Memory B cell (primary cell): ENCODE data around the gene EME1.
"Not testable (repeated sequence)": the region's sequence is repeated elsewhere in the genome, so short reads cannot be mapped to it uniquely, and the experiment has no call there.

Experiments
- ATAC-seq: fragments of 150-1000 bp; cut with Tn5 transposase; 2 replicates; pipeline ENCODE4 v1.10.0; 2021; ENCODE audit warnings: low read depth, mild to moderate bottlenecking, moderate library complexity
- DNase-seq, 2 donors: peaks; one replicate each; pipeline ENCODE4 v3.0.0; 2022; ENCODE audit warnings: low spot score in 2 of 2
- H3K27ac Mint-ChIP-seq: one replicate; pipeline ENCODE4 v1.8.0; 2022; ENCODE audit warnings: mild to moderate bottlenecking, moderate library complexity, mixed read lengths
- H3K27me3 Mint-ChIP-seq: one replicate; pipeline ENCODE4 v1.8.0; 2022; ENCODE audit warnings: mixed read lengths
- H3K36me3 Mint-ChIP-seq: one replicate; pipeline ENCODE4 v1.8.0; 2022; ENCODE audit warnings: mild to moderate bottlenecking, mixed read lengths
- H3K4me1 Mint-ChIP-seq: one replicate; pipeline ENCODE4 v1.8.0; 2022; ENCODE audit warnings: mixed read lengths
- H3K4me3 Mint-ChIP-seq: one replicate; pipeline ENCODE4 v1.8.0; 2022; ENCODE audit warnings: mild to moderate bottlenecking, moderate library complexity, mixed read lengths
- H3K9me3 Mint-ChIP-seq: one replicate; pipeline ENCODE4 v1.8.0; 2022; ENCODE audit warnings: mixed read lengths

EME1 gene

GRCh38 chr17:50372758-50373556, at the start of gene EME1, which contains the start of gene MRPL27:
Gene EME1 (plus strand): TSS chr17:50373229. CDS start chr17:50375209, 1,980 bp downstream.
Gene MRPL27 (minus strand): TSS chr17:50373184. CDS start chr17:50373170, 14 bp downstream.
- ATAC-seq (peak; percentile 95), DNase-seq (peak; percentile 88 to 93)
- Mint-ChIP-seq H3K27me3 (no peaks in the 10 kb centered on the region), H3K27ac (peak within 1 kb of the TSS; percentile 98), H3K4me3 (peak within 1 kb of the TSS; percentile 99), H3K9me3 (no peaks in the 10 kb centered on the region), H3K36me3 (peaks cover 10% of the 10 kb centered on the region), H3K4me1 (peaks cover 15% of the 10 kb centered on the region)

DNA sequence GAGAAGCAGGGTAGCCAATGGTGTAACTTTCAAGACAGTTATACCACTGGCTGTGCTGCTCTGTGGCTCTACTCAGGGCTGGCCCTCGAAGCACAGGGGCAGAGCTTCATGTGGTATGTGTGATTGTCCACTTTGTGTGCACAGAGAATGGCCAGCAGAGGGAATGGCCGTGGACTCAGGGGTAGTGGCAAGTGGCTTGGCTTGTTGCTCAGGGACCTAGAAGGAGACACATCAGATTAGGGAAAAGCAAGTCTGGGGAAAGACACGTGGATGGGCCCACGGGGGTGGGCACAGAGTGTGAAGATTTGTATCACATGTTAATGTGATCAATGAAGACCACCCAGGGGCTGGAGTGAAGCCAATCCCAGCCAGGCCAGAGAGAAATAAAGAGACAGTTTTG, 47.1 kb upstream of the EME1 start:
- H3K4me3 Mint-ChIP-seq = no peak overlapping the region
- peaks cover 8% of the 10 kb centered on the region for H3K27me3 Mint-ChIP-seq
- ATAC-seq (no peak), DNase-seq (no peak)
- H3K4me1 Mint-ChIP-seq = peaks cover 5% of the 10 kb centered on the region
- H3K36me3 Mint-ChIP-seq = no peaks in the 10 kb centered on the region
- H3K9me3 Mint-ChIP-seq = no peaks in the 10 kb centered on the region
- H3K27ac Mint-ChIP-seq = no peak overlapping the region

- H3K36me3 Mint-ChIP-seq = no peaks in the 10 kb centered on the region
- H3K4me3 Mint-ChIP-seq = no peak overlapping the region
- peaks cover 8% of the 10 kb centered on the region for H3K27me3 Mint-ChIP-seq
- H3K9me3 Mint-ChIP-seq = no peaks in the 10 kb centered on the region
- no peak overlapping the region for H3K27ac Mint-ChIP-seq
- peaks cover 5% of the 10 kb centered on the region for H3K4me1 Mint-ChIP-seq
- DNase-seq (no peak), ATAC-seq (no peak)
Measured at GRCh38 chr17:50326831-50327364, 46.1 kb upstream of the EME1 start.

DNA sequence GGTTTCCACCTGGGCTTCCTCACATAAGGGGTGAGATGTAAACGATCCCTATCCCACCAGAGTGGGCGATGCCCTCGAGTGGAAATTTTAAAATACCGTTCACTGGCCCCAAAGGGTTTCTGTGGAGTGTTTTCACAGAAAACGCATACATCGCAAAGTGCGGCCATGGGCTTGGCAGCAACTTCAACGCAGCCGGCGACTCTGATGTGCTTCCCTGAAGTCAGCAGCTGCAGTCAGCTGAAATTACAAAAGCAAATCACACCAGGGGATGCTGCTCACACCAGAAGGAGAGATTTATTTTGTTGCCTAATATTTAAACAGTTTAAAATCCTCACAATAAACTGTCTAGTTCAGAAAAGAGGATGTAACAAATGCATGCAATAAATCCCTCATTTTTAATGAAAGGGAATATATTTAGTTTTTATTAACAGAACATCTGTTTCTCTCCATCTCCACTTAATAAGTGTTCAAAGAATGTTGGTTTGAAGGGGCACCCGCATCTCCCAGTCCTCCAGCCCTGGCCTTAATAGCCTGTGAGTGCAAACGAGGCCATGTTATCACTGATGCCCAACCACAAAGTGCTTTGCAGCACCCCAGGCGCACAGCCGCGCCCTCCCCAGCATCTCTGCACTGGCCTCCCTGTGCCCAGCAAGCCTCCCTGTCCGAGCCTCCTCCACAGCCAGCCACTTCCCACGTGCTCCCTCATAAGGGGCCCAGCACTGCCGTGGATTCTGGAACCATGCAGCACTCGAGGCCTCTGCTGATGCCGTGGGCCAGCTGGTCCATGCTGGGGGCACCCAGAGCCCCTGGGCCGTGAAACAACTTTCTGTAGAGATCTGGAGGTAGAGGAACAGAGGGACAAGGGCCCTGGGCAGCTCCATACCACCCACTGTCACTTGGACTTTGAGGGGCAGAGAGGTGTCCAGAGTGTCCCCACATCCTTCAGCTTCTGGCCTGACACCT, 44.4 kb upstream of the EME1 start:
- no peak overlapping the region for H3K4me3 Mint-ChIP-seq
- H3K9me3 Mint-ChIP-seq = no peaks in the 10 kb centered on the region
- H3K27me3 Mint-ChIP-seq = peaks cover 12% of the 10 kb centered on the region
- H3K27ac Mint-ChIP-seq = no peak overlapping the region
- no peaks in the 10 kb centered on the region for H3K36me3 Mint-ChIP-seq
- ATAC-seq (no peak), DNase-seq (no peak)
- H3K4me1 Mint-ChIP-seq = peaks cover 5% of the 10 kb centered on the region

- H3K36me3 Mint-ChIP-seq = no peaks in the 10 kb centered on the region
- H3K27ac Mint-ChIP-seq = no peak overlapping the region
- peaks cover 12% of the 10 kb centered on the region for H3K27me3 Mint-ChIP-seq
- no peak overlapping the region for H3K4me3 Mint-ChIP-seq
- no peaks in the 10 kb centered on the region for H3K9me3 Mint-ChIP-seq
- no peak for DNase-seq
- H3K4me1 Mint-ChIP-seq = peaks cover 5% of the 10 kb centered on the region
- ATAC-seq = no peak
Measured at GRCh38 chr17:50329716-50330115, 43.3 kb upstream of the EME1 start.

GRCh38 chr17:50330151-50330775, 42.8 kb upstream of the EME1 start:
- ATAC-seq (no peak), DNase-seq (no peak)
- peaks cover 5% of the 10 kb centered on the region for H3K4me1 Mint-ChIP-seq
- no peaks in the 10 kb centered on the region for H3K36me3 Mint-ChIP-seq
- no peak overlapping the region for H3K27ac Mint-ChIP-seq
- H3K9me3 Mint-ChIP-seq = no peaks in the 10 kb centered on the region
- no peak overlapping the region for H3K4me3 Mint-ChIP-seq
- H3K27me3 Mint-ChIP-seq = peaks cover 12% of the 10 kb centered on the region

GRCh38 chr17:50331085-50331791, 41.8 kb upstream of the EME1 start:
- H3K4me3 Mint-ChIP-seq = no peak overlapping the region
- peaks cover 5% of the 10 kb centered on the region for H3K4me1 Mint-ChIP-seq
- H3K36me3 Mint-ChIP-seq = no peaks in the 10 kb centered on the region
- no peak for DNase-seq
- no peak for ATAC-seq
- no peak overlapping the region for H3K27ac Mint-ChIP-seq
- peaks cover 12% of the 10 kb centered on the region for H3K27me3 Mint-ChIP-seq
- no peaks in the 10 kb centered on the region for H3K9me3 Mint-ChIP-seq

DNA sequence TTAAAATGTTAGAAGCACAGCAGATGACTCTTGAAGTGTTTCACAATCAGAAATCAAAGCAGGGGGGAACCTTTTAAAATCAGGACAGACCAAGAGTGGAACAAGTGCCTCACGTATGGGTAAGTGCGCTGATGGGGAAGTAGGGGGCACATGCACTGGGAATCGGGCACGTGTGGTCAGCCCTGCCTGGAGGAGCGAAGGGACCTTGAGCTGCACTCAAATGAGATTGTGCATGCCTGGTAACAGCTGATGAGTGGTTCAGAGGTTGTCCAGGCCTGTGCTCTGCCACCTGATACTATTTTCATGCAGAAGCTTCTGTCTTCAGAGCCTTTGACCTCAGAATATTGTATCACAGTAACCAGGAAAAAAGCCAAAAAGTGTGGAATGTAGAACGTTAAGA, 40.8 kb upstream of the EME1 start:
- no peak overlapping the region for H3K27ac Mint-ChIP-seq
- DNase-seq = no peak
- H3K9me3 Mint-ChIP-seq = no peaks in the 10 kb centered on the region
- no peaks in the 10 kb centered on the region for H3K36me3 Mint-ChIP-seq
- ATAC-seq = no peak
- no peaks in the 10 kb centered on the region for H3K4me1 Mint-ChIP-seq
- H3K4me3 Mint-ChIP-seq = no peak overlapping the region
- H3K27me3 Mint-ChIP-seq = peaks cover 14% of the 10 kb centered on the region

DNA sequence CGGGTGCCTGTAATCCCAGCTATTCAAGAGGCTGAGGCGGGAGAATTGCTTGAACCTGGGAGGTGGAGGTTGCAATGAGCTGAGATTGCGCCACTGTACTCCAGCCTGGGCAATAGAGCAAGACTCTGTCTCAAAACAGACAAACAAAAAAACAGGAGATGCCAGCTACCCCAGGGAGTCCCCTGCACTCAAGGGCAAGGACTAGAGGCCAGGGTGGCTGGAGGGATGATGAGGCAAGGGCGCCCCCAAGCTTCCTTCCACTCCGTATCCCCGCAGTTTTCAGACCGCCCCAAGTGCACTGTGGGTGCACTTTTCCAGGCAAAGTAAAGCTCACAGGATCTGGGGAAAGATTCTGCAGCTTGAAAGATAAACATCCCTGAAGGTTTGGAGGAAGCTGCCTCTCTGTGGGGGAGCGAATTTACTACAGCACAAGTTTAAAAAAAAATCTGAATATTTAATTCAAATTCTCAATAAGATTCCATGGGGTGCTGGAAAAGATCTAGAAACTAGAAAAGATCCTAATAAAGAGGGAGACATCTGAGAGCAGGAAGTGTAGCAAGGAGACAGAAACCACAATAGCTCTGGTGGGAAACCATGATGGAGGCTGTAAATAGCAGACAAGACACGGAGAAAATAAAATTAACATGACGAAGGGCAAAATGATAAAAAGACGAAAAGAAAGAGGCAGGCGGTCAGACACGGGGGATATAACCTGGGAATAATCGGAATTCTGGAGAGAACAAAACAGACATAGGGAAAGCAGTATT, 39.6 kb upstream of the EME1 start:
- not testable (repeated sequence) for DNase-seq, H3K9me3 Mint-ChIP-seq, H3K36me3 Mint-ChIP-seq, H3K27ac Mint-ChIP-seq, ATAC-seq, H3K4me3 Mint-ChIP-seq, H3K4me1 Mint-ChIP-seq
- H3K27me3 Mint-ChIP-seq = peaks cover 14% of the 10 kb centered on the region

DNA sequence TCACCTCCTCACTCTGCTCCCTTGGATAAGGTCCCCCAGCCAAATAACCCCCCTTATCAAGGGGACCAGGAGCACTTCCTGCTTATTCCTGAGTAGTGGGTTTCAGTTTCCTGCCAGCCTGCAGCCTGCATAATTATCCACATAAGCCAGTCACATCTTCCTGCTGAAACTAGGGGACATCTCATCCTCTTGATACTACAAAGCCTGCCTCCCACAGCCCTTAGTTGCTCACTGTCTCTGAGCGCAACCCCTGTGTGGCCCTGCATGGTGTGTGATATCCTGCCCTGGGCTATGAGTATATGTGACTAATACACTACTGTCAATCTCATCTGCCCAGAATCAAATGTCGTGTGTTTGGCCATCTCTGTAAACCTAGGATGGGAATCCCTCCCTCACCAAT, 35.1 kb upstream of the EME1 start:
- ATAC-seq = no peak

DNA sequence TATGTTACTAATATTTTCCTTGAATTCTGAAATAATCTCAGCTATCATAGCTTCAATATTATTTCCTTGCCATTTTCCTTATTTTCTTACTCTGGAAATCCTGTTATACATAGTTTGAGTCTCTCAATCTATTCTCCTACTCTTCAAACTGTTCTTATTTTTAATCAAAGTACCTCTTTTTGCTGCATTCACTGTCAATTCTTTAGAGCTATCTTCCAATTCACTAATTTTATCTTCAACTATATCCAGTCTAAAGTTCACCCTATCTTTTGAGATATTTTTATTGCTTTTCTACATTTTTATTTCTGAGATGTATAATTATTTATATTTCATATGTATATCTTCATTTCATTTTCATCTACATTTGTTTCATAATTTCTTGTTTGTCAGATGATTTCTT, 34.4 kb upstream of the EME1 start:
- peaks cover 8% of the 10 kb centered on the region for H3K36me3 Mint-ChIP-seq
- no peak for ATAC-seq
- H3K27ac Mint-ChIP-seq = no peak overlapping the region

More for the DNA sequence above, 35.1 kb upstream of the EME1 start:
- Mint-ChIP-seq H3K4me3 (no peak overlapping the region), H3K27me3 (peaks cover 3% of the 10 kb centered on the region), H3K36me3 (peaks cover 8% of the 10 kb centered on the region), H3K9me3 (peaks cover 10% of the 10 kb centered on the region), H3K4me1 (no peaks in the 10 kb centered on the region), H3K27ac (no peak overlapping the region)
- DNase-seq = no peak

DNA sequence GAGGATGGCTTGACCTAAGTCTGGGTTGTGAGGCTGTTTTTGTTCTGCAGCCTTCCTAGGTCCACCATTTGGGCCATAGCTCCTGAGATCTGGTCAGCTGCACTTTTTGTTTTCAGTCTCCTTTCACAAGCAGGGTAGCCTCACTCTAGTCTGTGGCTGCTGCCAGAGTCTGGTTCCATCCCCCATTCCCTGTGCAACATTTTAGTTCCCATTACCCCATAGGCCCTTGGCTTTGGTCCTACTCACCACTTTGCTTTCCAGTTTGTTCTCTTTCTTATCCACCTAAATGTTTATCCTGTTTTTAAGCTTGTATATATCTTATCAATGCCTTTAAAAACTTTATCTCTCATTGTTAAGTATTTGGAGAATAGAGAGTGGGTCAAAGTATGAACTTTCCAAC, 33.6 kb upstream of the EME1 start:
- no peaks in the 10 kb centered on the region for H3K4me1 Mint-ChIP-seq
- DNase-seq (no peak), ATAC-seq (no peak)
- H3K9me3 Mint-ChIP-seq = peaks cover 10% of the 10 kb centered on the region
- H3K36me3 Mint-ChIP-seq = peaks cover 8% of the 10 kb centered on the region
- H3K27ac Mint-ChIP-seq = no peak overlapping the region
- no peak overlapping the region for H3K4me3 Mint-ChIP-seq
- peaks cover 3% of the 10 kb centered on the region for H3K27me3 Mint-ChIP-seq

More for the DNA sequence above, 34.4 kb upstream of the EME1 start:
- Mint-ChIP-seq H3K27me3 (peaks cover 3% of the 10 kb centered on the region), H3K9me3 (peaks cover 10% of the 10 kb centered on the region), H3K4me1 (no peaks in the 10 kb centered on the region), H3K4me3 (no peak overlapping the region)
- DNase-seq = no peak
